T-helper 22 cell (primary cell): ENCODE measurements around the gene HGS.
"Not testable (repeated sequence)": the region's sequence is repeated elsewhere in the genome, so short reads cannot be mapped to it uniquely, and the experiment has no call there.

Source experiments
- DNase-seq: peaks from one replicate; pipeline ENCODE4 v3.0.0-alpha.2; 2020; ENCODE audit warnings: low read depth

HGS gene

GRCh38 chr17:81717049-81717765, 33.4 kb downstream of the HGS start:
- DNase-seq: no peak

GRCh38 chr17:81717766-81718089, 33.9 kb downstream of the HGS start:
- DNase-seq: no peak

DNA sequence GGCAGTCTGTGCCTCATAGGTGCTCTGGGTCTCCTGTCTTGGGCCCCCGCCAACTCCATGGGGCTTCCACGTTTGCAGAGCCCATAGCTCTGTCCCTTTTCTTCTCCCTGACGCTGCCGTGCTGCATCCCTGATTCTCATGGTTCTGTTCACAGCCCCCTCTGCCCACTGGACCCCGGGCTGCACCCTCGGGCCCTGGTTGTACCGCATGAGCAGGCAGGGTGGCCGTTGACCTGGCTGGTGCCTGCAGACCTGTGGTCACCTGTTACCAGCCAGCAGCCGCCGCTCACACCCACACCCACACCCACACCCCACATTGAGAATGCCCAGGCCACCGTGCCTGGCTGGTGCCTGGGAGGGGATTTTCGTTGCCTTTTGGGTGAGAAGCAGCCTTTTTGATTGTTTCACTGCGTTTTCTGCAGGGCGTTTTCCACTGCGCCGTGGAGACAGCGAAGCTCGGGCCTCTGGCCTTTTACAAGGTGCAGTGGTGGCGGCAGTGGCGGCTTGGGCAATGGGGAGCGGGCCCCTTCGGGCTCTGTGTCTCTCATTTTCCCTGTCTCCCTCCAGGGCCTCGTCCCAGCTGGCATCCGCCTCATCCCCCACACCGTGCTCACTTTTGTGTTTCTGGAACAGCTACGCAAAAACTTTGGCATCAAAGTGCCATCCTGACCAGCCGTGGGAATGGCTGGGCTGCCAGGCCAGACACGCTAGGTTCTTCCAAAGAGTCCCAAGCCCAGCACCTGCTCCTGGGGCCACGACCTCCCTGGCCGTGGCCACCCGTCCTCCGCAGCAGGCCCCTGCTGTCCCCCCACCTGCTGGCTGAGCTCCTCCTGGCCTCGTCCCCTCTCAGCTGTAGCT, 35.8 kb downstream of the HGS start:
- no peak for DNase-seq

DNA sequence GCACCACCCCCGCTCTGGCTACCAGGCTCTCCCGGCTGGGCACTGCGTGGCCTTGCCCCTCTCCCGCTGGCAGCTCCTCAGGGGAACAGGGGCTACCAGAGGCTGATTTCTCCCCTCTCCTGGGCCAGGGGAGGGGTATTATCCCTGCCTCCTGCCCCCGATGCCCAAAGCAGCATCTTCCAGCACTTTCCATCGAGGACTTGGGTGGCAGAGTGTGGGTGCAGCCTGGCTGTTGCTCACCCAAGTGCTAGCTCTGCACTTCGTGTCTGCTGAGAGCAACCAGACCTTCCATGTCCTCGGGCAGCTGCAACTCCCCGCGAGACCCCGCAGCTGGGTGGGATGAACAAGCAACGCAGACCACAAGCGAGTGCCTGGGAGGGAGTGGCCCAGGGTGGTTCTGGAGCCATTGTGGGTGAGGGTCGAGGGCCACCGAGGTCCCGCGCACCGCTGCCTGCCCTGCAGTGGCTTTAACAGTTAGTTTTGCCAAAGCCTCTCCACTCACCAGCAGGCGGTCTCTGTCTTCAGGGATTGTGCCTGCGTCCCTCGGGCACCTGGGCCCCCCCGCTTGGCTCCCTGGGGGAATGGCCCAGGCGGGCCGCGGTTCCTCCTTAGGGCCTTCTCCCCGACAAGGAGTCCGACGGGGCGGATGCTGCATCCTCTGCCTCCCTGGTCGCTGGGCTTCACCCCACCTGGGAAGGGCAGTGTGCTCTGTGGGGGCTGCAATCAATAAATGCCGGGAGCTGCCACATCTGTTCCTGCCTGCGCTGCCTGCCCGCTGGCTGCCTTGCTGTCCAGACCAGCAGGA, 36.7 kb downstream of the HGS start:
- no peak for DNase-seq

- DNase-seq: no peak
Observed at GRCh38 chr17:81722184-81723120, 38.6 kb downstream of the HGS start.

DNA sequence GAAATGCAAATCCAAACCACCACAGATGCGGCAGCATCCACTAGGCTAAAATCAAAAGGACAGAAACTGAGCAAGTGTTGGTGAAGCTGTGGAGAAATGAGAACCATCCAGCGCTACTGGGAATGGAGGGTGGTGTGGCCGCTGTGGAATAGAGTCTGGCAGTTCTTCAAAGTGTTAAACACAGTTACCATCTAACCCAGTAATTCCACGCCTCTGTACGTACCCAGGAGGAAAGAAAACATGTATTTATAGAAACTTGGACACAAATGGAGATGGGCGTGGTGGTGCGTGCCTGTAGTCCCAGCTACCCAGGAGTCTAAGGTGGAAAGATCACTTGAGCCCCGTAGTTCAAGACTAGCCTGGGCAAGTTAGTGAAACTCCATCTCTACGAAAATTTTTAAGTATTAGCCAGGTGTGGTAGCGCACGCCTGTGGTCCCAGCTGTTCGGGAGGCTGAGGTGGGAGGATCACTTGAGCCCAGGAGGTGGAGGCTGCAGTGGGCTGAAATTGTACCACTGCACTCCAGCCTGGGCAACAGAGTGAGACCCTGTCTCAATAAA, 39.9 kb downstream of the HGS start:
- DNase-seq: no peak

GRCh38 chr17:81725439-81725838, 41.6 kb downstream of the HGS start:
- no peak for DNase-seq

GRCh38 chr17:81726004-81726403, 42.2 kb downstream of the HGS start:
- no peak for DNase-seq

DNA sequence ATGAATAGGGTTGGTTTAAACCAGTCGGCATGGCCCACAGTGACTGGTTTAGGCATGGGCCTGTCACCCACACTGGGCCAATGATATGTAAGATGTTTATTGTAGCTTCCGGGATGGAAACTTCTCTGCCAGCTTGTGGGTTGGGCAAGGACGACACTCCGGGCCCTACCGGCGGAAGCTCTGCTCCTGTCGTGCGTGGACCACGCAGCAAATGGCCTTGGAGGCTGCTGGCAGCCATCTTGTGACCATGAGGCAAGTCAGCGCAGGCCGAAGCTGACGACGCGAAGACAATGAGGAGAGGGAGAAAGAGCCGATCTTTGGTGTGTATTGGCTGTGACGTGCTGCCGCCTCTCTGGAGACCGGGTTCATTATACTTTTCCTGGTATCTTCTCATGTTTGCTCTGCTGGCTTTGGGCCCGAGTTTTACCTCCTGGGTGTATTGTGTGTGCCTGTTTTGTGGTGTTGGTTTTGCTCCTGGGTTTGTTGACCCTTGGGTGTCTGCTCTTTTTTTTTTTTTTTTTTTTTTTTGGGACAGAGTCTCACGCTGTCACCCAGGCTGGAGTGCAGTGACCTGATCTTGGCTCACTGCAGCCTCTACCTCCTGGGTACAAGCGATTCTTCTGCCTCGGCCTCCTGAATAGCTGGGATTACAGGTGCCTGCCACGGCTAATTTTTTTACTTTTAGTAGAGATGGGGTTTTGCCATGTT, 43.7 kb downstream of the HGS start:
- no peak for DNase-seq

DNA sequence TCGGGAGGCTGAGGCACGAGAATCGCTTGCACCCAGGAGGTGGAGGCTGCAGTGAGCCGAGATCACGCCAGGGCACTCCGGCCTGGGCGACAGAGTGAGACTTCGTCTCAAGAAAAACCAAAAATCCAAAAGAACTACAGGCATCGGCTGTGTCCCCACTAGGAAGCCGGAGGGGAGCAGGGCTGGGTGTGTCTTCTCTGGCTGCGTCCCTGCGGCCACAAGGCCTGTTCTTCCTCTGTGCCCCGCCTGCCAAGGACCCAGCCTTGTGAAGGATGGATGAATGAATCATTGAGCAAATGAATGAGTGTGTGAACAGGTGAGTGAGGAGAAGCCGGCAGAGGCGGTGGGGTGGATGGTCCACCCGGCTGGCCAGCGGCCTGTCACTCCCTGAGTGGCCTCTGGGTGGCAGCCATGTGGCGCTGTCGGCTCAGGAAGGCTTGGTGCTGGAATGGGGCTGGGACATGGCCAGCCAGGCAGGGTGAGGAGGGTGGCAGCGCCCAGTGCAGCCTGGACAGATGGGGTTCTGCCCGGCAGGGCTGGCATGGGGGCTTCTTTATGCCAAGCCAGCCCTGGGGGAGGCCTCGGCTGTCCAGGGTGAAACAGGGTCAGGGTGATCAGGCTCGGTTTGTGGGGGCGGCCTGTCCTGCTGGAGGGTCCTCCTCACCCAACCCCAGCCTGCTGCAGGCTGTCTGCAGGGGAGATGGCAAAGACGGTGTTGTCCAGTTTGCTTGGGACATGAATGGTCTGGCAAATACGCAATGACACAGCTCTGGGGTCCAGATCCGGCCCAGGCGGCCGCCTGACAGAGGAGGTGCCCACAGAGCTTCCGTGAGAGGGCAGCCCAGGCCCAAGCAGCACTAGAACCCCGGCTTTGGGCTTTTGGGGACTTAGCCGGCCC, 49.9 kb downstream of the HGS start:
- no peak for DNase-seq

DNA sequence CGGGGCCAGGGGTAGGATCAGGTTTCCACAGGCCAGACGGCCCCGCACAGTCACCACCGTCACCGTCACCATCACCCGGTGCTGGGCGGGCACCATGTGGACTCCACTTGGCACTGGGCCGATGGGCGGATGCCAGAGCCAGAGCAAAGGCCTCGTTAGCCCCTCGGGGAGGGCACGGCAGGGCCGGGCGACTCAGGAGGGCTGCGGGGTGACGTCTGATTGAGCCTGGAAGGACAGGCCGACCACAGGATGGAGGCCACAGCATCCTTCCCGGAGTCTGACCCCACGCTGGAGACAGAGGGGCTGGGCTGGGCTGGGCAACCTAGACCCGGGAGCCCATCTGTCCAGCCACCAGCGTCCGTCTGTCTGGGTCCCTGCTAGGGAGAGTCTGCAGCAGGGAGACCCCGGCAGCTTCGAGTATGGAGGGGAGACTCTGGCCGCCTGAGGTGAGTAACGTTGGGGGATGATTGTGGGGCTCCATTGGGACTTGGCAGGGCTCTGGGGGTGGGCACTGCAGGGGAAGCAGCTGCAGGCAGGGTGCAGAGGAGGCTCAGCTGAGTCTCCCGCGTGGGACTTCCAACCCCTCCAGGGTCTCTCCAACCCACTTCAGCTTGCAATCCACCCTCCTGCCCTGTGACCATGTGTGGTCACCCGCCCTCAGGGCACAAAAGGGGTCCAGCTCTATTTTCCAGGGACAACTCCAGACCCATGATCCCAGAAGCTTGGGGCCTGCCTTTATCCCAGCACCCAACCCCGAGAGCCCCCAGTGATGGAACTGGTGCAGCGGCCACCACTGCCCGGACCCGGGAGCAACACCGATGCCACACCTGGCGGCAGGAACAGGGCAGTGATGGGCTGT, 50.8 kb downstream of the HGS start:
- no peak for DNase-seq

GRCh38 chr17:81735264-81736102, 51.7 kb downstream of the HGS start:
- no peak for DNase-seq

GRCh38 chr17:81737947-81738800, 54.4 kb downstream of the HGS start:
- DNase-seq: no peak

DNA sequence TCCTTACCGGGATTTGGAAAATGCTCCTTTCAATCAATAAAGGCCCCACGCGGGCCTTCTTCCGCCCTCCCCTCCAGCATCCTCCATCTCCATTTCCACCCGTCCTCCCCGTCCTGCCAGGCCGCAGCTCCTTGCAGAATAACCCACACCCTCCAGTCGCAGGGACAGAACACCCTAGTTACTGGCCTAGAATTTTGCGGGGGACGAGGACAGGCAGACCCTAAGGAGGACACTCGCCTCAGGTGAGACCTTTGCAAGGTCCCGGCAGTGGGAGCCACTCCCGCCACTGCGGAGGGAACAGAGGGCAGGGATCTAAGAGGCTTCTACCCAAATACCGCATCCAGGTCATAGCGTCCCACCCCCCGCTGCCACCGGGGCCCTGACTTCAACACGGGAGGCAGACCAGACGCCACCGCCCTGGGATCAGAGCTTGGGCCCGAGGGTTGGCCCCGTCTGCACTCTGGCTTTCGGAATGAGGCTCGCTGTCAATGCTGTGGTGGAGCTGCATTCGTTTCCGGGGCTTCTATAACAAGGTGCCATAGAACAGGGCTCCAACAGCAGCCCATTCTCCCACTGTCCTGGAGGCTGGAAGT, 55.1 kb downstream of the HGS start:
- no peak for DNase-seq

- not testable (repeated sequence) for DNase-seq
Observed at GRCh38 chr17:81739593-81739992, 55.8 kb downstream of the HGS start.

DNA sequence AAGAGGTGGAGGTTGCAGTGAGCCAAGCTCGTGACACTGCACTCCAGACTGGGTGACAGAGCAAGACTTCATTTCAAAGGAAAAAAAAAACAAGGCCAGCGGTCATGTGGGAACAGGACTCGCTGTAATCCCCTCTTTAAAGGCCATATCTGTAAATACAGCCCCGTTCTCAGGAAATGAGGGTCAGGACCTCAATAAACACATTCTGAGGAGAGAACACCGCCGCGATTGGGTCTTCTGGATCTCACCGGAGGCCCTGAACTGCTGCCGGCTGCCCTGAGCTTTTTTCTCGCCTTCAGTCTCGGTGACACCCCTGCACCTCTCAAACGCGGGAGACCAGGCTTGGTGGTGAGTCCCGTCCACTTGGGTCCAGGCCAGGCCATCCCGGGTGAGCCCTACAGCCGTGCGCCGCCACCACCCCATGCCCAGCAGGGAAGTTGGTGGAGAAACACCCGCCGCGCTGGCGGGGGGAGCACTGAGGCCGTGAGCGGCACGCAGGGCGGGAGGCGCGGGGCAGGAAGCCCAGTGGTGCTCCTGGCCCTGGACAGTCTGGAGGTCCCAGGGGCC, 56.7 kb downstream of the HGS start:
- DNase-seq: no peak
